ENCODE measurements around the gene TBX21. TPM values are rescaled to one million over a fixed set of nuclear protein-coding genes. Genes with fewer than 3 reads are reported as not detected.

TBX21 gene
- total RNA-seq, 2 donors from 2014 or later, result not detected

DNA sequence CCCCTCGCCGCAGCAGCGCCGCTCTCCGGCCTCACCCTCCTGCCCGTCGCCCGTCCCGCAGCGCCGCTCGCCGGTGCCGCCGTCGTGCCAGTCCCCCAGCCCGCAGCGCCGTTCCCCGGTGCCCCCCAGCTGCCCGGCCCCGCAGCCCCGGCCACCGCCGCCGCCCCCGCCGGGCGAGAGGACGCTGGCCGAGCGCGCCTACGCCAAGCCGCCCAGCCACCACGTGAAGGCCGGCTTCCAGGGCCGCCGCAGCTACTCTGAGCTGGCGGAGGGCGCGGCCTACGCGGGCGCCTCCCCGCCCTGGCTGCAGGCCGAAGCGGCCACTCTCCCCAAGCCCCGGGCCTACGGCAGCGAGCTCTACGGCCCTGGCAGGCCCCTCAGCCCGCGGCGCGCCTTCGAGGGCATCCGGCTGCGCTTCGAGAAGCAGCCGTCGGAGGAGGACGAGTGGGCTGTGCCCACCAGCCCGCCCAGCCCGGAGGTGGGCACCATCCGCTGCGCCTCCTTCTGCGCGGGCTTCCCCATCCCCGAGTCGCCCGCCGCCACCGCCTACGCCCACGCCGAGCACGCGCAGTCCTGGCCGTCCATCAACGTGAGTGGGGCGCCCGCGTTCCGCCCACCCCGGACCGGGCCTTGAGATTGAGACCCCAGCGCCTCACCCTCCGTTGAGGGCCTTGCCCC is 24.0 kb upstream of the TBX21 start:
- no peak overlapping the region for H3K9ac ChIP-seq (ENCODE audit: extremely low read depth, low read length, poor library complexity, severe bottlenecking)
- DNase-seq, result peak; percentile 79
- H3K4me1 ChIP-seq (ENCODE audit: control insufficient read depth, insufficient read depth, low read length), result peaks cover 5% of the 10 kb centered on the region
- 68 to 90% methylated on average over 50 to 89 of the region's 89 CpGs for WGBS, 2 experiments (ENCODE audit: insufficient coverage in 1 of 2, insufficient read length in 1 of 2)
- no peak overlapping the region for H3K27ac ChIP-seq (ENCODE audit: low read depth, low read length)
- Mint-ChIP-seq H3K9me3 (no peaks in the 10 kb centered on the region), H3K4me1 (peaks cover 28% of the 10 kb centered on the region), H3K27ac (no peak overlapping the region), H3K4me3 (no peak overlapping the region), H3K27me3 (ENCODE audit: insufficient read depth) (peaks cover 38% of the 10 kb centered on the region), H3K36me3 (ENCODE audit: low read depth) (peaks cover 6% of the 10 kb centered on the region)
- H3K9me3 ChIP-seq (ENCODE audit: control insufficient read depth, low read length), result no peaks in the 10 kb centered on the region
- no peak overlapping the region for H3K4me3 ChIP-seq (ENCODE audit: low read length)
- H3K36me3 ChIP-seq (ENCODE audit: control insufficient read depth, insufficient read depth, low read length), result peaks cover 19% of the 10 kb centered on the region
- peaks cover 8% of the 10 kb centered on the region for H3K27me3 ChIP-seq (ENCODE audit: control insufficient read depth, insufficient read depth, low read length, poor library complexity, severe bottlenecking)
- no peak for TF ChIP-seq CTCF (conservative IDR thresholded peaks at IDR 0.05)

DNA sequence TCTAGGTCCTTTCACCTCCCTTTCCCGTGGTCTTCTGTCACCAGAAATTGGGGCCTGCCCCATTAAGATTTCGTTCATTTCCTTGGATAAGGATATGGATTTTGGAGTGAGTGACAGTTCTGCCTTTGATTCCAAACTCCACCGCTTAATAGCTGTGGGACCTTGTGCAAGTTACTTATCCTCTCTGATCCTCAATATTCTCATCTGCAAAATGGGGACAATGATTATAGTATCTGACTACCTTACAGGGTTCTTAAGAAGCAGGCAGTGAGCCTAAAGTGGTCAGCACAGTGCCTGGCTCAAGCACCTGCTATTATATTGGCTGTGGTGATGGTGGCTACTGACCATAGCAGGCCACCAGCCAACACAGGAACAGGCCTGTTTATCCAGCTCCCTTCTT is 23.4 kb upstream of the TBX21 start:
- Mint-ChIP-seq H3K9me3 (no peaks in the 10 kb centered on the region), H3K27me3 (ENCODE audit: insufficient read depth) (peaks cover 44% of the 10 kb centered on the region), H3K27ac (no peak overlapping the region), H3K4me1 (peaks cover 26% of the 10 kb centered on the region), H3K4me3 (no peak overlapping the region), H3K36me3 (ENCODE audit: low read depth) (peaks cover 6% of the 10 kb centered on the region)
- H3K27ac ChIP-seq (ENCODE audit: low read depth, low read length), result no peak overlapping the region
- H3K9me3 ChIP-seq (ENCODE audit: control insufficient read depth, low read length), result no peaks in the 10 kb centered on the region
- no peak overlapping the region for H3K4me3 ChIP-seq (ENCODE audit: low read length)
- no peak overlapping the region for H3K9ac ChIP-seq (ENCODE audit: extremely low read depth, low read length, poor library complexity, severe bottlenecking)
- H3K36me3 ChIP-seq (ENCODE audit: control insufficient read depth, insufficient read depth, low read length), result peaks cover 19% of the 10 kb centered on the region
- TF ChIP-seq CTCF (conservative IDR thresholded peaks at IDR 0.05), result no peak
- peaks cover 8% of the 10 kb centered on the region for H3K27me3 ChIP-seq (ENCODE audit: control insufficient read depth, insufficient read depth, low read length, poor library complexity, severe bottlenecking)
- no peak for DNase-seq
- H3K4me1 ChIP-seq (ENCODE audit: control insufficient read depth, insufficient read depth, low read length), result peaks cover 5% of the 10 kb centered on the region
- WGBS, 2 experiments (ENCODE audit: insufficient coverage in 1 of 2, insufficient read length in 1 of 2), result 93 to 100% methylated on average over 1 to 3 of the region's 3 CpGs

DNA sequence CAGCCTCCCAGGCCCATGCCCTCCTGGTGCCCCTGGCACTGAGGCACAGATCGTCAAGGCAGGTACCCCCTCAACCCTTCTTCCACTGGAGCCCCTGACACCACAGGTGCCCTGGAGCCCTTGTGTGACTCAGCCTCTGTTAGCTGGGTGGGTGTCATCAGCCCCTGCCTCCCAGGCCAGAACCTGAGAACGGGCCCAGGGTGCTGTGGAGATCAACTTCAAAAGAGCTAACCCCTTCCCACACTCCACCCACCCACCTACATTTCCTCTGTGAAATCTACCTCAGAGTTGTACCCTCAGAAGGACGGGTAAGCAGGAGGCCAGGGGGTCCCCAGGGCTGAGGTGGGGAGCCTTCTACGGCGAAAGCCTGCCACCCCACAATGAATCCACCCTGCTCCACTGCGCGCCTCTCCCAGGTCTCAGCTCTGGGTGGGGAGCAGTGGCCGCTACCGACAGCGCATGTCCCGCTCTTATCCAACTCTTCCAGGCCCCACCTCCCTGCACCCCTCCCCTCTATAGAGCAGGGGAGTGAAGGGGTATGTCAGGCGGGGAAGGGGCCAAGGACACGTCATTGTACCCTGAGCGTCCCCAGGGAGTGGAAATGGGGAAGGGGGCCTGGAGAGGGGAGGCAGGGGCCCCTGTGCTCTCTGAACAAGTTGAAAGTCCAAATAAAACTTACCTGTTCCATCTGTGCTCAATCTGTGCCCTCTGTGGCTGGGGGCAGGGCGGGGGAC is 21.5 kb upstream of the TBX21 start:
- no peak overlapping the region for H3K4me3 ChIP-seq (ENCODE audit: low read length)
- H3K4me3 Mint-ChIP-seq, result no peak overlapping the region
- no peak for TF ChIP-seq CTCF (conservative IDR thresholded peaks at IDR 0.05)
- H3K4me1 Mint-ChIP-seq, result peaks cover 7% of the 10 kb centered on the region
- 94 to 95% methylated on average over 9 to 13 of the region's 15 CpGs for WGBS, 2 experiments (ENCODE audit: insufficient coverage in 1 of 2, insufficient read length in 1 of 2)
- no peaks in the 10 kb centered on the region for H3K9me3 ChIP-seq (ENCODE audit: control insufficient read depth, low read length)
- no peak for DNase-seq
- no peak overlapping the region for H3K9ac ChIP-seq (ENCODE audit: extremely low read depth, low read length, poor library complexity, severe bottlenecking)
- H3K4me1 ChIP-seq (ENCODE audit: control insufficient read depth, insufficient read depth, low read length), result no peaks in the 10 kb centered on the region
- no peak overlapping the region for H3K27ac ChIP-seq (ENCODE audit: low read depth, low read length)
- peaks cover 8% of the 10 kb centered on the region for H3K27me3 ChIP-seq (ENCODE audit: control insufficient read depth, insufficient read depth, low read length, poor library complexity, severe bottlenecking)
- H3K36me3 Mint-ChIP-seq (ENCODE audit: low read depth), result peaks cover 6% of the 10 kb centered on the region
- peaks cover 13% of the 10 kb centered on the region for H3K36me3 ChIP-seq (ENCODE audit: control insufficient read depth, insufficient read depth, low read length)
- no peak overlapping the region for H3K27ac Mint-ChIP-seq
- H3K27me3 Mint-ChIP-seq (ENCODE audit: insufficient read depth), result peaks cover 54% of the 10 kb centered on the region
- H3K9me3 Mint-ChIP-seq, result no peaks in the 10 kb centered on the region

Measured in endodermal cell (in vitro differentiated cells).